Left renal pelvis (tissue), 4 donors: ENCODE measurements around the gene SDCCAG8. TPM values are rescaled to one million over a fixed set of nuclear protein-coding genes. Genes with fewer than 3 reads are reported as not detected.

Experiments used
- DNase-seq, 4 donors: peaks; one replicate each; pipeline ENCODE4 v3.0.0-alpha.2; 2013; ENCODE audit warnings: low read depth in 4 of 4, low spot score in 3 of 4
- polyA plus RNA-seq, 4 donors: library from polyadenylated mRNA; unstranded; fragments of 120-200 nt; gene quantifications; one replicate each; pipeline ENCODE4 v1.2.1, GENCODE V29; 2013; ENCODE audit not compliant: insufficient read length in 4 of 4

Gene SDCCAG8
- polyA plus RNA-seq, 4 donors: 39.2 to 44.0 (median 42.4) TPM

DNA sequence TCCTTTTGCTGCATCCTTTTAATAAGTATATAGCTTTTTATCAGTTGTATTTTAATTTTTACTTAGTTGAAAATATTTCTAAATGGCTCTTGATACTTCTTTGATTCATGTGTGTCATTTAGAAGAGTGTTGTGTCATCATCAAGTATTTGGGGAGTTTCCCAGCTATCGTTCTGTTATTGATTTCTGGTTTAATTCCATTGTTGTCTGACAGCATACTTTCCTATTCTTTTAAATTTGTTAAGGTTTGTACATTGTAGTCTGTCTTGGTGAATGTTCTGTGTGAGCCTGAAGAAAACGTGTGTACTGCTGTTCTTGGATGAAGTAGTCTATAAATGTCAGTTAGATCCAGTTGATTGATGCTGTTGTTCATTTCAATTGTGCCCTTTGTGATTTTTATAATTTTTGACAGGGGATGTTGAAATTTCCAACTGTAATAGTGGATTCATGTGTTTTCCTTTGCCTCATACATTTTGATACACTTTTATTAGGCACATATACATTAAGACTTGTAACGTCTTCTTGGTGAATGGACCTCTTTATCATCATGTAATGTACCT is 24.8 kb downstream of the SDCCAG8 start:
- no peak for DNase-seq

DNA sequence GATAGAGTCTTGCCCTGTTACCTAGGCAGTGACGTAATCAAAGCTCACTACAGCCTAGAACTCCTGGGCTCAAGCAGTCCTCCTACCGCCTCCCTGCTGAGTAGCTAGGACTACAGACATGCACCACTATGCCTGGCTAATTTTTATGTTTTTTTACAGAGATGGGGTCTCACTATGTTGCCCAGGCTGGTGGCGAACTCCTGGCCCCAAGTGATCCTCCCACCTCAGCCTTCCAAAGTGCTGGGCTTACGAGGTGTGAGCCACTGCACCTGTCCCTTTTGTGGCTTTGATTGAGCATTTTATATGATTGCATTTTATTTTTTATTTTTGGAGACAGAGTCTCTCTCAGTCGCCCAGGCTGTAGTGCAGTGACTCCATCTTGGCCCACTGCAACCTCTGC is 25.8 kb downstream of the SDCCAG8 start:
- no peak for DNase-seq

DNA sequence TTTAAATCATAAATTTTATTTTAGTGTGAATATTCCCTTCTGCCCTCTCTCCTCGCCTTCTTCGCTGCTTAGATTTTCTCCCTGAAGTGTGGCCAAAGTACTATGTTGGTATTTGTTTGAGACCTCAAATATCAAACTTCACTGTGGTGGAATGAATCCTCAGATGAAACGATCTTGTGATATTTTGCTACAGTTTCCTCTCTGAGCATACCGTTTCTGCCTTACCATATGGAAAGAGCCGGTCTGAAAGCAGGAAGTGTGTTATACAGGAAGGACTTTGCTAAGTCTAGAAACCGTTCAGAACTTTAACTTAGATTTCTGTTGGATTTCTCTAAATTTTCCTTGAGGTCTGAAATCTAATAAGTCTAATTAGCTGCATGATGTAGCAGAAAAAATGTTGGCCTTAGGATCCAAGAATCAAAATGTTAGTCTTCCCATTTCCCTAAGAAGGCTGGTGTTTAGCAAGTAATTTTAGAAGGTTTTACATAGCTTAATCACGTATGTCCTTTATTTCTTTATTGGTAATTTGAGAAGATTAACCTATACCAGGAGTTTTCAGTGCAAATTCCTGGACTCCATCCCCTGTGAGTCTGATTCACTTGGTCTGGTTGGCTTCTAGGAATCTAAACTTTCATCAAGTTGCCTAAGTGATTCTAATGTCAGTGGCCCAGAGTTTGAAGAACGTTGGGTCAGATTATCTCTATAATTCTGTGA is 30.7 kb downstream of the SDCCAG8 start:
- no peak for DNase-seq

DNA sequence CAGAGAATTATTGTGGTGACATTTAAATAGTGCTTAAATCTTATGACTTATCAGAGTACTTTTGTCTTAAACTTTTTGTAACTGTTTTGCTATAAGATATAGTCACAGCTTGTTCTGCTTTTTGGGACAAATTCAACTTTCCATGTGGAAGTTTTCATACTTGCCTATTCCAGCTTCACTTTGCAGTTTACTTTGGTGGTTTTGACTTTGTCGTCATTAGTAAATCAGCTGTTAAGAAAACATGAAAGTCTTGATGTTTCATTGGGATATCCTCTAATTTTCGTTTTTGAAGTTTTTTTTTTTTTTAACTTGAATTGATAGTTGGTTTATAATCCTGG is 31.3 kb downstream of the SDCCAG8 start:
- no peak for DNase-seq

DNA sequence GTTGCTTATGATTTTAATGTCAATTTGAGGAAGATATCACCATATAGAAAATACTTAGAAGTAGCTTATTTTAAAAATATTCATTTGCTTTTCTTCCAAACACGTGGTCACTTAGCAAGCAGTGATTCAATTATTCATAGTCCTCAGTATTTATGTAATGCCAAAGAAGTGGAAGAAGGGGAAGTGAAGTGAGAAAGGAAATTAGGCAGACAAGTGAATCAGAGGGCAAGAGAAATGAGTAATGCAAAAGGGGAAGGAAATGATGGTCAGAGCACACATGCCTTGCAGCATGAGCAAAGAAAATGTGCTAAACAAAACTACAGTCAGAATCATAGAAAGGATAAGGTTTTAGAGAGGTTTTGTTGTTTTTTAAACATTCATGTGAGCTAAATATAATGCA is 31.8 kb downstream of the SDCCAG8 start:
- DNase-seq: no peak

DNA sequence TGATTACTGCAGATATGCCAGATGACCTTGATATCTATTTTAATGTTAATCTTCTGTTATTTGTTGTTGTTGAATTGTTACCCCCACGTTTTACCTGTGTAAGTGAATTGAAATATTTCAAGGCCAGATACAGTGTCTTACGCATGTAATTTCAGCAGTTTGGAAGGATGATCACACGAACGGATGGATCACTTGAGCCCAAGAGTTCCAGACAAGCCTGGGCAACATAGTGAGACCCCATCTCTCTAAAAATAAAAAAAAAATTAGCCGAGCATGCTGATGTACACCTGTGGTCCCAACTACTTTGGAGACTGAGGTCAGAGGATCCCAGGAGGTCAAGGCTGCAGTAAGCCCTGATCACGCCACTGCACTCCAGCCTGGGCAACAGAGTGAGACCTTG is 32.2 kb downstream of the SDCCAG8 start:
- DNase-seq: no peak

DNA sequence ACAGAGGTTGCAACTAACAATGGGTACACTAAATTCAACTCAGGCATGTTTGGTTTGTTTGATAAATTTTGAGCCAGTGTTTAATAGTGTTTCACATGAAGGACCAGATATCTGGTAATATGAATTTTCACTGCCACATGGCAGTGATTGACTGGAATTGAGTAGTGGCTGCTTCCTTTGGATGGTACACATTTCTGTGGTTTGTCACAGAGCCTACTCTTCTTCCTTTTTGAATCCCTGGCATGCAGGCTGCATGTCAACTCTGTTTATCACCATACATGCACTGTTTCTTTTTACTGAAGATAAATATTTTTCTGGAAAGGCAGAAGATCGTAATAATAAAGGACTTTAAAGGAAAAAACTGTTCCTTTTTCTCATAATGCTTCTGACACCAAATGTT is 35.5 kb downstream of the SDCCAG8 start:
- DNase-seq: no peak

DNA sequence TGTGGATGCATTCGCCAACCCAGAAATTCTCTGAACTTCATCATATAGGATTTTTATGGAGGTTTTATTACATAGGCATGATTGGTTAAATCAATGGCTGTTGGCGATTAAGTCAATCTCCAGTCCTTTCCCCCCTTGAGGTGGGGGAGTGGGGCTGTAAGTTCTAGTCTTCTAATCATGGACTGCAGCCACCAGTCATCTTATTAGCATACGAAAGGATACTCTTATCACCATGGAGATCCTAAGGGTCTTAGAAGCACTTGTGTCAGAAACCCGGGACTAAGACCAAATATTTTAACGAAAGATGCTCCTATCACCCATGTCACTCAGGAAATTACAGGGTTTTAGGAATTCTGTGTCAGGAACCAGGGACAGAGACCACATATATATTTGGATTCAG is 36.3 kb downstream of the SDCCAG8 start:
- no peak for DNase-seq

DNA sequence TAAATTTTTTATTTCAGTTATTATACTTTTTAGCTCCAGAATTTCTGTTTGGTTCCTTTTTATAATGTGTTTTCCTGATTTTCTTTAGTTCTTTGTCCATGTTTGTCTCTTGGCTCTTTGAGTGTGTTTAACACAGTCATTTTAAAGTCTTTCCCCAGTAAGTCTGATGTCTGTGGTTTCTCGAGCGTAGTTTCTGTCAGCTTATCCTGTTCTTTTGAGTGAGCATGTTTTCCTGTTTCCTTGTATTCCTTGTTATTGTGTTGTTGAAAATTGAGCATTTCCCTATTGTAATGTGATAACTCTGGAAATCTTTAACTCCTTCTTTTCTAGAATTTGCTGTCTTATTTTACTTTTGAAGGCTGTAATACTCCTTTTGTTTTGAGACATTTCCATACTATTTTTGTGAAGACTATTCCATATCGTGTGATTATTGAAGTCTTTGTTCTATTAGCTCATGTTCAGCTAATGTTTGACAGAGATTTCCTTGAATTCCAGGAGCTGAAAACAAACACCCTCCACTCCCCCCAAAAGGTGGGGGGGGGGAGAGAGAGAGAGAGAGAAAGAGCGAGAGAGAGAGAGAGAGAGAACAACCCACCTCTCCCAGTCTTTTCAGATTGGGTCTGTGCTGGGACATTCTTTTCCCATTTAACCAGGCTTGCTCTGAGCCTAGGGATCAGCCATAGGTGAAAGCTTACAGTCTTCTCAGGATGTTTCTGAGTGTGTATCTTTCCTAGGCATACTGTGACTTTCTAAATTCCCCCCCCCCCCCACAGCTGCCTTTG is 38.3 kb downstream of the SDCCAG8 start:
- no peak for DNase-seq

DNA sequence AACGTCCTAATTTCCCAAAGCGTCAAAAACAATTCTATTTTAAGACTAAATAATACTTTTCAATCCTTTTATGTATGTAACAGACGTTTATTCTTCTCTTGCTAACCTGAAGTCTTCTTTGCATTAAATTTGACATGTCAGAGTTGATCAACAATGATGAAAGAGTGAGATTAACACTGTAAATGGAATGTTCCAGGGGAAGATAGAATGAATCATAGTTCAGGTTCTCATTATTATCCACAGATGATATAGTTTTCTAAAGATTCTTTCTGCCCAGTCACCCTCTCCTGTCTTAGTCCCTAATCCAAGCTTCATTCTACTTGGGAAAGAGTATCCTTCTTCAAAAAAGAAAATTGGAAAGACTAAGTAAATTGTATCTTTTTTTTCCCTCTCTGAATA is 38.9 kb downstream of the SDCCAG8 start:
- DNase-seq: no peak

DNA sequence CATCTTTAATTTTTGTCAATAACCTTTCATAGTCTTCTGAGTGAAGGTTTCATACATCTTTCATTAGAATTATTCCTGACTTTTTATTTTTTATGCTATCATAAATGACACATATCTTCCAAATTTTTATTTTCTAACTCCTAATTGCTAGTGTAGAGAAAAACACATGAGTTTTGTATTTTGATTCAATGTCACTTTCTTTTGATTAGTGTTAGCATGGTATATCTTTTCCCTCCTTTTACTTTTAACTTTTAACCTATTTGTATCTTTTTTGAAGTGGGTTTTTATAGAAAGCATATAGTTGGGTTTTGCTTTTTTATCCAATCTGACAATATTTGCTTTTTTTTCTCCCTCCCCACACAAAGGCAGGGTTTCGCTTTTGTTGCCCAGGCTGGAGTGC is 43.2 kb downstream of the SDCCAG8 start:
- DNase-seq: no peak

DNA sequence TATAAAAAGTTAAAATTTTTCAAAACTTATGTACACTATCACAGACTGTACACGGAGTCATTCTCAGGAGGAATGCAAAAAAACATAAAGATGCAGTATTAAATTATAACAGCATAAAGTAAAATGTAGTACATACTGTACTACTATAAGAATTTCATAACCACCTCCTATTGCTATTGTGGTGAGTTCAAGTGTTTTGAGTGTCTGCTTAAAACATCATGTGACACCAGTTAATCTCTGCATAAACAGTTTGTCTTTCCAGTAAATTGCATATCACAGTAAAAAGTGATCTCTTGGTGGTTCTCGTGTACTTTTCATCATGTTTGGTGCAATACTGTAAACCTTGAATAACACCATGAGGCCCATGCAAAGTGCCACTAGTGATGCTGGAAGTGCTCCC is 45.2 kb downstream of the SDCCAG8 start:
- DNase-seq: no peak

DNA sequence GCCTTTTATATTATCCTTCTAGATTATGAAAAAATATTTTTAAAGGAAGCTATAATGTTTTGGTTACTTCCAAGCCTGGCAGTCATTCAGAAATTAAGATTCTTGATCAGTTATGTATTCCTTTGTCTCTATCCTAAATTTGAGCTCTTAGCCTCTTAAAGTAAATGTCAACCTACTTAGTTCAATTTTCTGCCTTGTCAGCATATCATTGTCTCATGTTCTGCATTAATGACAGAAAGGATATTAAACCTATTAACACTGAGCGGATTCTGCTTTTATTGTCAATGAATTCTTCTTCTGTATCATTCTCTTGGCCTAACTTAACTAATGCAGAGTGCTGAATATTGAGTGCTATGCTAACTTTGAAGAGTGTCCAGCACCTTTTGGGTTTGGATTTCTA is 56.0 kb downstream of the SDCCAG8 start:
- DNase-seq: no peak

DNA sequence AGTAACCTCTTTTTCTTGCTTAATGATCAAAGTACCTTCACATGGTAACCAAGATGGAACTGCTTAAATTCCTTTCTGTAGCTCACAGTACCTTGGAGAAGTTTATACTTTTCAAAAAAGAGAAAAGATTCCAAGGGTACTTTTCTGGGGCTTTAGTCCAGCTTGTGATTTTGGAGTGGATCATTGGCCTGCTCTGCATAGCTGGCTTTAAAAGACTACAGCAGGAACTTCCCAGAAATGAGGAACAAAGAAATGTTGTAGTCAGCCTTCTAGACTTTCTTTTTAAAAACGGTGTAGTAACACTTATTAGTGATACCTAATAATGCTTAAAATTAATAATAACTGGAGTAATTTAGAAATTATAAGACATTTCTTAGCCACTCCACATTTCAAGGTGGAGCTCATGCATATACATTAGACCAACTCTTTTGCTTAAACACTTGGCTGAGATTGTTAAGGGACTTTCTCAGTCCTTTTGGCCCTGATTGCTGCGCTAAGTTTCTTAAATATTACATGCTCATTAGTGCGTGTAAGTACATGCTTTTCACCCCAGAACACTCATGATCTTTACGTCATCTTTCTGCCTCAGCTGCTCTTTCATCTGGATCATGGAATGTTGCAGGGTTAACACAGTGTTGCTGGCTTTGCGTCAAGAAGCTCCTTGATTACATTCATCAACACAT is 57.3 kb downstream of the SDCCAG8 start:
- peak in 3 of 4 donors; percentile 18 to 27 (median 18) for DNase-seq

DNA sequence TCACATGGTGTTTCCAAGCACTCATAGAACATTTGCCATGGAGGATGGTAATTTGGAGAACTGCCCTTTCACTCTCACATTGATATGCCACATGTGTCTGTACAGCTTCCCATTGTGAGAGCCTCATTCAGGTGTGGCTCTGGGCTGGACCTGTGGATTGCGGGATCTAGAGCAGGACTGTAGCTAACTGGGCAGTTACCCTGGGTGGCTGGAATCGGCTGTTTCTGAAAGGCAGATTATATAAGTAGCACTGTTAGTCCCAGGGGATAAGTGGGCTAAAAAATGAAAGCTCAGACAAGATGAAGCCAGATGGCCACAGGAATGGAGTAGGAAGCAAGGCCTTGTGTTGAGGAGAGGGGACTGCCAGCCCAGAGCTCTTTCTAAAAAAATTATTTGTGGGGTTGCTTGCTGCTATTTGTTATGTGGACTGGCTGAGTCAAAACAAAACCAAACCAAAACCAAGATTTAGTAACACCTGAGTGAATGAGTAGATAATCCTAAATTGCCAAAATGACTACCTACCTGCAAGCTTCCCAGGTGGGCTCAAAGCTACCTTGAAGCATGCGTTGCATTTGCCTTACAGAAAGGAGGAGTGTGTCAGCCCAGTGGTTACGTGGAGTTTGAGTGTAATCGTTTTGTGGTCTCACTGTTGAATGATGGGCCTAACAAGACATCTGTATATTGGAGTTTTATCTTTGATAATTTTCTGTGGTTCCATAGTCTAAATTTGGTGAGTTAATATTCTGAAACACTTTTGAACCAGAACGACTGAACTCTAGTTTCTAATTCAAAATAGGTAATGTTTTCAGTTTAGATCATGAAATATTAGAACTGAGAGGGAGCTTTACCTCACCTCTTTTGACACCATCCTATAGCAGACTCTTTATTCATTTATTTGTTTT is 58.0 kb downstream of the SDCCAG8 start:
- no peak for DNase-seq

DNA sequence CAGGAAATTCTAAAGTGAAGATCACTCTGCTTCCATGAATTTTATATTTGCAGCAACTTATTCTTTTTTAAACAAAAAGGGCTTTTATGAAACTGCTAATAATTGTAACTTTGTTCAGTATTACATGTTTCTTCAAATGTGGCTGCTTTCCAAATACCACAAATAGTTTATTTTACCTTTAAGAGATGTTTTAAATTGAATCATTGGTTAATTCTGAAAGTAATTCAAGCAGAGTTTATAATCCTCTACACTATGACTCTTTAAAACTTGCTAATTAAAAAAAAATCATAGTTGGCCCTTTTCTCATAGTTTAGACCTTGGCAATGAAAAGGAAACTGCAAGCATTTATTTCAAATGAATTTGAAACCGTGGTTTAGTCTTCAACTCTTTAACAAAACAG is 59.6 kb downstream of the SDCCAG8 start:
- DNase-seq: no peak

DNA sequence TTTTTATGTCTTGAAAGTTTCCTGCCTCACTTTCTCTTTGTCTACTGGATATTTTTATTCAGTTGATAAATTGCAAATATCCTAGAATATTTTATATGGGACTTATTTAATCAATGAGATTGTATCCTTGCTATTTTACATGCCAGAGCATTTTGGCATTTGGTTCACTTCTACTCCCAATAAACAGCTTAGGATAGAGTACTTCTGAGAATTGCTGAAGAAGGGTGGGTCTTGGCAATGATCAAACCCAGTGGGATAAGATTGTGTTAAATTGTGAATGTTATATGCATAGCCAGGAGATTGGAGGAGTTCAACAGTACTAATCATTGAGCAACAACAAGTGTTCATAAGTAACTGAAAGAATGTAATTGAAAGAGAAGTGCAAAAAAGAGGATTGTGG is 60.1 kb downstream of the SDCCAG8 start:
- no peak for DNase-seq

DNA sequence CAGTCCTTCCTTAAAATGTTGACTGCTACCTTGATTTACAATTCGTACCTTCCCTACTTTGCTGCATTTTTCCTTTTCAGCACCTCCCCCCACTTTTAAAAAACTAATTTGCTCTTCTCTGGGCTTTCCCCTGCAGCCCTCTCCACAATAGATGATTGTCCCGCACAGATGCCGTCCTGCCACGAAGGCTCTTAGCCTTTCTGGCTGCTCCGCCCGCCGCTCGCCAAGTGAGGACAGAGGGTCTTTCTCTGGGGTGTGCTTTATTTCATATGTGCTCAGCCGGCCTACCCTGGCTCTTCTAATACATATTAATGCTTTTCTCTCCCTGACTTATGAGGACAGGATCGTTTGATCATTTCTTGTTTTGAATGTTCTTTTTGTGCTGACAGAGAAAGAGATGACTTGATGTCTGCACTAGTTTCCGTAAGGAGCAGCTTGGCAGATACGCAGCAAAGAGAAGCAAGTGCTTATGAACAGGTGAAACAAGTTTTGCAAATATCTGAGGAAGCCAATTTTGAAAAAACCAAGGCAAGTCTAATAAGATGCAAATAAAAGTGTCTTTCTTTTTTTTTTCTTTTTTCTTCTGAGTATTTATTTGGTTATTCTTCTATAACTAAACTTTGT is 60.6 kb downstream of the SDCCAG8 start:
- no peak for DNase-seq

DNA sequence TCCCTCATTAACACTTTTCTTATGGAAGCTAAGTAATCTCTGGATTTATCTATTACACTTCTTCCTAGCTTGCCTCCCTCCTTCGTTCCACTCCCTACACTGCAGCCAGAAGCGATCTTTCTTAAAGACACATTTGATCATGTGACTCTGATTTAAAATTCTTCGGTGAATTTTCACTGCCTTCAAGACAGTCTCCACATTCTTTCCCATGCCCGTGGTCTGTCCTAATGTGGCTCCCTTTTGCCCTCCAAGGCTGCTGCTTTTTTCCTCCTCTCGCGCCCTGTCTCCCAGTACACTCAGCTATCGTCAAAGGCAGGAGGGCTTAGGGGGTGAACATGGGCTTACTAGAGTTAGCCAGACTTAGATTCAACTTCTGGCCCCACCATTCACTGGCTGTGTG is 64.4 kb downstream of the SDCCAG8 start:
- DNase-seq: no peak

DNA sequence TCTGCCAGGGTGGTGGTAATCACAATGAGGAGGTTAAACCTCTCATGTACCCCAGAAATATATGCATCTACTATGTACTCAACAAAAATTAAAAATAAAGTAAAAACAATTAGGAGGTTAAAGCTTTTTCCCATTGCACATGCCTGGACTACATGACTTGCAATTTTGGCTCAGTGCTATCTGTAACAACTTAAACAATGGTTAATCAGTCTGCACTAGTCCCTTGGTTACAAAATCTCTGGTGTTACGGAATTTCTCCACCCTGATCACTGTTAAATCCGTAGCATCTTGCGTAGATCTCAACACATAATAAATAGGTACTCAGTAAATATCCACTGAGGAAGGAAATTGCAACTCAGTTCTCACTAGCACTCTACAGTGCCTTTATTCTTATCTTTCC is 66.5 kb downstream of the SDCCAG8 start:
- no peak for DNase-seq
